Measurements from ENCODE around the gene AFAP1.

AFAP1 gene

DNA sequence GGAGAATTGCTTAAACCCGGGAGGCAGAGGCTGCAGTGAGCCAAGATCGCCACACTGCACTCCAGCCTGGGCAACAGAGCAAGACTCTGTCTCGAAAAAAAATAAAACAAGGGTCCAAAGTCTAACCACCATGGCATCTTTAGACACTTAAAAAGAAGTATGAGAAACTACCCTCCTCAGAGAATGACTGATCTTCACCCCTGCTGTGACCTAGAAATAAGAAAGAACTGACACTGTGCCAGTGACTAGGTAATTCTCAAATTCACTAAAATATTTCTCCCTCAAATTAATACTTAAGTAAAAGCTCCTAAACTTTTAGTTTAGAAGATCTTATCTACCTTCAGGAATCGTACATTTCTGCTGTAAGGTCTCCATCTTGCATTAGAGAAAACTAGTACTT is 80.3 kb downstream of the AFAP1 start:
- no peak overlapping the region for H3K4me3 ChIP-seq (ENCODE audit: low read depth in 1 of 2, low read length in 1 of 2)
- H3K27me3 ChIP-seq = no peaks in the 10 kb centered on the region
- no peaks in the 10 kb centered on the region for H3K9me3 ChIP-seq
- peaks cover 3% of the 10 kb centered on the region for H3K36me3 ChIP-seq
- H3K27ac ChIP-seq = no peak overlapping the region
- H3K4me1 ChIP-seq (ENCODE audit: control insufficient read depth in 1 of 2, insufficient read depth in 1 of 2, low read depth in 1 of 2, low read length in 1 of 2) = no peaks in the 10 kb centered on the region
- TF ChIP-seq CTCF (IDR thresholded peaks at IDR 0.05) = no peak

DNA sequence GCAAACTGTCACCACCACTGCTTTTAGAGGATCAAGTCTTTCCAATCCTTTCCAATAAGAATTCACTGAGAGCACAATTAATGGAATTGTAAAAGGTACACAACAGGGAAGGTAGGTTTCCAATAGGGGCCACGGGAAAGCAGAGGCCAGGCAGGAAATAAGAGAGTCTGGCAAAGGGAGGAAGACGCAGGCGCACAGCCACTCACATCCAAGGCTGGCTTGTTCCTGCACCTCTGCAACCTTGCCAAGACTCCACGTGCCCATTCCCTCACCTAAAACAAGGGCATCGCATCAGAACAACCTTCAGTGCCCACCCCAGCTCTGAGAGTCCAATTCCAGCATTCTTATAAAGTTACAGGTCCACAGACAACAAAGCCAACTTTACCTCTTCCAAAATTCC is 81.2 kb downstream of the AFAP1 start:
- Histone ChIP-seq H3K4me3 (ENCODE audit: low read depth in 1 of 2, low read length in 1 of 2) (no peak overlapping the region), H3K27me3 (no peaks in the 10 kb centered on the region), H3K9me3 (no peaks in the 10 kb centered on the region), H3K27ac (no peak overlapping the region), H3K36me3 (peaks cover 11% of the 10 kb centered on the region), H3K4me1 (ENCODE audit: control insufficient read depth in 1 of 2, insufficient read depth in 1 of 2, low read depth in 1 of 2, low read length in 1 of 2) (no peaks in the 10 kb centered on the region)
- no peak for TF ChIP-seq CTCF (IDR thresholded peaks at IDR 0.05)

DNA sequence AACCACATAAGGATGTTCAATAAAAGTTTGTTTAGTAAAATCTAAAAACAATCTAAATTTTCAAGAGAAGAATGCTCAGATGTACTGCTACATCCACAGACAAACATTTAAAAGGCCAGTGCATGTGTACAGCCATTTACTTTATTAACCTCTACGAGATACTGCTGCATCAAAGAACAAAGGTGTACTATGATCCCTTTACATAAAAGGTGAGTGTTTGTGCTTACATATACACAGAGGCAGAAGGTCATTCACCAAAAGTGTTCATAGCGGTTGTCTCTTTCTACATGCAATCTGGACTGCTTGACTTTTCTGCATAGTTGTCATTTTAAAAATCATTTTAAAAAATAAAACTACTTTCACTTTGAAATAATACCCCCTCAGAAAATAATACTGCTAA is 81.7 kb downstream of the AFAP1 start:
- Histone ChIP-seq H3K36me3 (peaks cover 15% of the 10 kb centered on the region), H3K4me3 (ENCODE audit: low read depth in 1 of 2, low read length in 1 of 2) (no peak overlapping the region), H3K9me3 (no peaks in the 10 kb centered on the region), H3K4me1 (ENCODE audit: control insufficient read depth in 1 of 2, insufficient read depth in 1 of 2, low read depth in 1 of 2, low read length in 1 of 2) (no peaks in the 10 kb centered on the region), H3K27ac (no peak overlapping the region), H3K27me3 (no peaks in the 10 kb centered on the region)
- TF ChIP-seq CTCF (IDR thresholded peaks at IDR 0.05) = no peak

GRCh38 chr4:7857238-7857701 is 82.4 kb downstream of the AFAP1 start:
- Histone ChIP-seq H3K36me3 (peaks cover 15% of the 10 kb centered on the region), H3K4me1 (ENCODE audit: control insufficient read depth in 1 of 2, insufficient read depth in 1 of 2, low read depth in 1 of 2, low read length in 1 of 2) (no peaks in the 10 kb centered on the region), H3K27me3 (no peaks in the 10 kb centered on the region), H3K9me3 (no peaks in the 10 kb centered on the region), H3K27ac (no peak overlapping the region), H3K4me3 (ENCODE audit: low read depth in 1 of 2, low read length in 1 of 2) (no peak overlapping the region)
- no peak for TF ChIP-seq CTCF (IDR thresholded peaks at IDR 0.05)

GRCh38 chr4:7855731-7856130 is 83.9 kb downstream of the AFAP1 start:
- TF ChIP-seq CTCF (IDR thresholded peaks at IDR 0.05) = no peak
- peaks cover 24% of the 10 kb centered on the region for H3K36me3 ChIP-seq
- no peaks in the 10 kb centered on the region for H3K9me3 ChIP-seq
- no peak overlapping the region for H3K27ac ChIP-seq
- no peaks in the 10 kb centered on the region for H3K4me1 ChIP-seq (ENCODE audit: control insufficient read depth in 1 of 2, insufficient read depth in 1 of 2, low read depth in 1 of 2, low read length in 1 of 2)
- H3K27me3 ChIP-seq = no peaks in the 10 kb centered on the region
- H3K4me3 ChIP-seq (ENCODE audit: low read depth in 1 of 2, low read length in 1 of 2) = no peak overlapping the region
